HG03521 (cell line): ENCODE results near the gene TENM3.
"Not testable (repeated sequence)": the region's sequence is repeated elsewhere in the genome, so short reads cannot be mapped to it uniquely, and the experiment has no call there.

Source experiments
- ATAC-seq: cut with Tn5 transposase; IDR thresholded peaks from one replicate; pipeline ENCODE4 v1.9.1; 2021; ENCODE audit warnings: mild to moderate bottlenecking, moderate library complexity; ENCODE audit not compliant: unreplicated experiment

The TENM3 gene

GRCh38 chr4:182801636-182802035 is 558.4 kb downstream of the TENM3 start:
- no peak for ATAC-seq

- ATAC-seq = no peak
Observed at GRCh38 chr4:182802621-182803020, 559.4 kb downstream of the TENM3 start.

- ATAC-seq = no peak
Observed at GRCh38 chr4:182803235-182803634, 560.0 kb downstream of the TENM3 start.

GRCh38 chr4:182804131-182804530 is 560.9 kb downstream of the TENM3 start:
- ATAC-seq = no peak

GRCh38 chr4:182805321-182805720 is 562.1 kb downstream of the TENM3 start:
- ATAC-seq = no peak

GRCh38 chr4:182805750-182806149 is 562.5 kb downstream of the TENM3 start:
- ATAC-seq = no peak

- peak; percentile 58 for ATAC-seq
Observed at GRCh38 chr4:182806259-182807252, 563.4 kb downstream of the TENM3 start.

- no peak for ATAC-seq
Observed at GRCh38 chr4:182807346-182807745, 564.1 kb downstream of the TENM3 start.

- no peak for ATAC-seq
Observed at GRCh38 chr4:182807767-182808548, 564.8 kb downstream of the TENM3 start.

- ATAC-seq = peak; percentile 75
Observed at GRCh38 chr4:182808673-182809416, 565.6 kb downstream of the TENM3 start.

GRCh38 chr4:182809417-182810102 is 566.4 kb downstream of the TENM3 start:
- peak; percentile 15 for ATAC-seq

- no peak for ATAC-seq
Observed at GRCh38 chr4:182810103-182810615, 567.0 kb downstream of the TENM3 start.

- no peak for ATAC-seq
Observed at GRCh38 chr4:182812916-182813315, 569.7 kb downstream of the TENM3 start.

- not testable (repeated sequence) for ATAC-seq
Observed at GRCh38 chr4:182814065-182814464, 570.9 kb downstream of the TENM3 start.

- no peak for ATAC-seq
Observed at GRCh38 chr4:182818926-182819730, 575.9 kb downstream of the TENM3 start.

- no peak for ATAC-seq
Observed at GRCh38 chr4:182819751-182820150, 576.5 kb downstream of the TENM3 start.

GRCh38 chr4:182822554-182822953 is 579.4 kb downstream of the TENM3 start:
- ATAC-seq = no peak

- ATAC-seq = peak; percentile 60
Observed at GRCh38 chr4:182823576-182823975, 580.4 kb downstream of the TENM3 start.

- no peak for ATAC-seq
Observed at GRCh38 chr4:182825003-182825402, 581.8 kb downstream of the TENM3 start.
